ENCODE measurements around the gene WDR17. TPM values are rescaled to one million over a fixed set of nuclear protein-coding genes. Genes with fewer than 3 reads are reported as not detected.

Gene WDR17
- total RNA-seq, 1 donor from 2014 or later = 6.1 TPM

GRCh38 chr4:176229645-176230044 is 164.0 kb downstream of the WDR17 start:
- no peak for TF ChIP-seq CTCF (conservative IDR thresholded peaks at IDR 0.05)
- no peaks in the 10 kb centered on the region for H3K4me1 Mint-ChIP-seq (ENCODE audit: unreplicated experiment)
- H3K36me3 Mint-ChIP-seq = no peaks in the 10 kb centered on the region
- no peaks in the 10 kb centered on the region for H3K9me3 Mint-ChIP-seq
- DNase-seq (ENCODE audit: extremely low spot score, unreplicated experiment) = no peak
- H3K27ac Mint-ChIP-seq = no peak overlapping the region
- H3K27me3 Mint-ChIP-seq = no peaks in the 10 kb centered on the region
- H3K4me3 Mint-ChIP-seq = no peak overlapping the region

Other genes starting within 250 kb of the WDR17 start
- 0.33 and 0.75 TPM in 2 replicates for gene SPATA4, start 129.7 kb downstream of the WDR17 start, total RNA-seq (ENCODE audit: low replicate concordance)
- 0.10 TPM in 1 of 2 replicates, not detected in the other for gene ASB5, start 203.4 kb downstream of the WDR17 start, total RNA-seq (ENCODE audit: low replicate concordance)

Measured in type B pancreatic cell (in vitro differentiated cells).